HuH-7 (cell line): ENCODE measurements around the gene TMEM175.

ENCODE experiments used
- DNase-seq: peaks from one replicate; pipeline ENCODE4 v3.0.0; 2011; ENCODE audit warnings: low spot score

TMEM175 gene

GRCh38 chr4:958696-959337 is 26.6 kb downstream of the TMEM175 start:
- DNase-seq = no peak

GRCh38 chr4:959338-960139 is 27.3 kb downstream of the TMEM175 start:
- no peak for DNase-seq

GRCh38 chr4:960140-960635 is 27.9 kb downstream of the TMEM175 start:
- no peak for DNase-seq

GRCh38 chr4:960636-961350 is 28.5 kb downstream of the TMEM175 start:
- no peak for DNase-seq

- no peak for DNase-seq
These were observed 29.3 kb downstream of the TMEM175 start for GRCh38 chr4:961351-962230.

GRCh38 chr4:962231-963208 is 30.3 kb downstream of the TMEM175 start:
- no peak for DNase-seq

- no peak for DNase-seq
These were observed 31.3 kb downstream of the TMEM175 start for GRCh38 chr4:963276-964225.

GRCh38 chr4:964346-965025 is 32.2 kb downstream of the TMEM175 start:
- no peak for DNase-seq

GRCh38 chr4:965048-965765 is 32.9 kb downstream of the TMEM175 start:
- no peak for DNase-seq

- DNase-seq = no peak
These were observed 33.5 kb downstream of the TMEM175 start for GRCh38 chr4:965766-966134.

- no peak for DNase-seq
These were observed 34.2 kb downstream of the TMEM175 start for GRCh38 chr4:966266-967112.

- no peak for DNase-seq
These were observed 35.1 kb downstream of the TMEM175 start for GRCh38 chr4:967113-968104.

GRCh38 chr4:968221-968620 is 36.0 kb downstream of the TMEM175 start:
- DNase-seq = no peak

GRCh38 chr4:968621-969394 is 36.5 kb downstream of the TMEM175 start:
- DNase-seq = no peak

- no peak for DNase-seq
These were observed 37.9 kb downstream of the TMEM175 start for GRCh38 chr4:970046-970745.
